HepG2 (cell line): ENCODE results near the gene TNFSF15. TPM values are rescaled to one million over a fixed set of nuclear protein-coding genes. Genes with fewer than 3 reads are reported as not detected.

Experiments
- ATAC-seq: fragments of 200-7000 bp; cut with Tn5 transposase; 3 replicates; pipeline ENCODE4 v1.9.1; 2020; ENCODE audit warnings: mild to moderate bottlenecking, moderate library complexity
- BruUV-seq: library from RNA; stranded (reverse); fragments of 400-500 nt; replicated peaks from 2 replicates; lab custom pipeline; 2021; lab: Mats Ljungman, UMichigan
- CTCF ChIA-PET: fragments of 300-600 bp; formaldehyde crosslinking; extraction: SDS; loops from one replicate; lab custom pipeline; 2021; ENCODE audit warnings: low total read pairs, inconsistent platforms, low intra/inter-chr PET ratio; lab: Yijun Ruan, JAX
- POLR2A ChIA-PET: fragments of 350-600 bp; sonication (Branson Sonifier 250); formaldehyde crosslinking; loops from one replicate; lab custom pipeline; 2020; ENCODE audit warnings: antibody characterized with exemption, inconsistent platforms; lab: Yijun Ruan, JAX
- DNase-seq: peaks from one replicate; pipeline ENCODE4 v3.0.0-alpha.2; 2015; ENCODE audit warnings: low spot score
- FAIRE-seq: peaks from 3 replicates; lab custom pipeline; 2011; peaks lifted over from hg19 to GRCh38; lab: Jason Lieb, UNC
- H2AFZ ChIP-seq: one replicate; pipeline ENCODE4 v1.6.1; 2011; ENCODE audit warnings: low read length, inconsistent platforms
- H3K27ac ChIP-seq: fragments of 300-600 bp; 3 replicates; pipeline ENCODE4 v1.8.0; 2011; ENCODE audit warnings: mixed run types, mild to moderate bottlenecking, mixed read lengths, low read length, inconsistent platforms; ENCODE audit not compliant: insufficient read depth; ENCODE audit errors: extremely low read length
- H3K27me3 ChIP-seq, 2 experiments: fragments of 200-600 bp in 1 of 2; 2 replicates in 1 of 2; 3 replicates in 1 of 2; pipeline versions ENCODE4 v1.6.0 to v1.8.0; 2011; ENCODE audit warnings: low read length in 2 of 2, mild to moderate bottlenecking in 2 of 2, moderate library complexity in 2 of 2, inconsistent platforms in 1 of 2; ENCODE audit not compliant: insufficient read depth in 2 of 2, control insufficient read depth in 1 of 2
- H3K36me3 ChIP-seq, 2 experiments: fragments of 200-600 bp in 1 of 2; replicated peaks in 1 of 2; 2 replicates in 1 of 2; 3 replicates in 1 of 2; pipeline versions ENCODE4 v1.5.1 to v1.8.0; 2011; ENCODE audit warnings: low read length in 2 of 2, inconsistent platforms in 1 of 2; ENCODE audit not compliant: insufficient read depth in 2 of 2, control insufficient read depth in 1 of 2
- H3K4me1 ChIP-seq: 2 replicates; pipeline ENCODE4 v1.5.1; 2012; ENCODE audit warnings: low read length, inconsistent platforms; ENCODE audit not compliant: insufficient read depth
- H3K4me2 ChIP-seq: 2 replicates; pipeline ENCODE4 v1.6.0; 2011; ENCODE audit warnings: low read depth, low read length, inconsistent platforms
- H3K4me3 ChIP-seq, 3 experiments: fragments of 200-600 bp in 1 of 3; sonication (generic), shearing (Covaris generic) in 1 of 3; replicated peaks in 1 of 3; 2 replicates each; pipeline ENCODE4 v1.5.1; 2011 to 2016; ENCODE audit warnings: low read length in 3 of 3, inconsistent platforms in 2 of 3, low read depth in 2 of 3, mild to moderate bottlenecking in 2 of 3, control low read depth in 1 of 3, mixed read lengths in 1 of 3; ENCODE audit not compliant: insufficient read depth in 1 of 3
- H3K79me2 ChIP-seq: one replicate; pipeline ENCODE4 v1.6.1; 2011; ENCODE audit warnings: low read length, inconsistent platforms; ENCODE audit not compliant: insufficient read depth
- H3K9ac ChIP-seq: 2 replicates; pipeline ENCODE4 v1.6.0; 2011; ENCODE audit warnings: mild to moderate bottlenecking, low read depth, low read length, inconsistent platforms; ENCODE audit not compliant: insufficient read depth
- H3K9me3 ChIP-seq: 2 replicates; pipeline ENCODE4 v1.5.1; 2012; ENCODE audit warnings: mild to moderate bottlenecking, low read length
- H4K20me1 ChIP-seq: 2 replicates; pipeline ENCODE4 v1.6.0; 2011; ENCODE audit warnings: inconsistent platforms, mild to moderate bottlenecking, low read length, moderate library complexity; ENCODE audit not compliant: insufficient read depth
- ARID4A ChIP-seq: sonication (generic); formaldehyde crosslinking; IDR thresholded peaks from 2 replicates; pipeline ENCODE4 v1.5.0; 2020; ENCODE audit warnings: mild to moderate bottlenecking, missing genetic modification reagents, borderline replicate concordance
- CREBL2 ChIP-seq: sonication (generic); formaldehyde crosslinking; IDR thresholded peaks from 2 replicates; pipeline ENCODE4 v1.8.1; 2023; ENCODE audit warnings: missing genetic modification reagents, mild to moderate bottlenecking, borderline replicate concordance
- ETV5 ChIP-seq: IDR thresholded peaks from 2 replicates; pipeline ENCODE4 v1.6.1; 2018; ENCODE audit warnings: missing biosample characterization, missing genetic modification reagents, inconsistent platforms, borderline replicate concordance
- HNRNPK ChIP-seq: fragments of 200-400 bp; formaldehyde crosslinking; IDR thresholded peaks from 2 replicates; pipeline ENCODE4 v1.6.1; 2018; ENCODE audit warnings: low read length, low read depth, moderate library complexity, mild to moderate bottlenecking; ENCODE audit not compliant: poor library complexity, severe bottlenecking
- HNRNPUL1 ChIP-seq: fragments of 200-400 bp; formaldehyde crosslinking; IDR thresholded peaks from 2 replicates; pipeline ENCODE4 v1.6.1; 2017; ENCODE audit warnings: low read depth, mild to moderate bottlenecking, low read length, moderate library complexity
- ISL2 ChIP-seq: sonication (generic); formaldehyde crosslinking; IDR thresholded peaks from 2 replicates; pipeline ENCODE4 v1.5.0; 2020; ENCODE audit warnings: missing genetic modification reagents
- MATR3 ChIP-seq: sonication (generic); formaldehyde crosslinking; IDR thresholded peaks from 2 replicates; pipeline ENCODE4 v1.4.0; 2020; ENCODE audit warnings: missing genetic modification reagents
- MAX ChIP-seq: IDR thresholded peaks from 2 replicates; pipeline ENCODE4 v1.6.1; 2012; ENCODE audit warnings: inconsistent platforms
- MED8 ChIP-seq: sonication (generic); formaldehyde crosslinking; IDR thresholded peaks from 2 replicates; pipeline ENCODE4 v1.8.1; 2023; ENCODE audit warnings: mild to moderate bottlenecking, missing genetic modification reagents; ENCODE audit not compliant: insufficient replicate concordance
- MLX ChIP-seq: IDR thresholded peaks from 2 replicates; pipeline ENCODE4 v1.6.1; 2016
- MXD3 ChIP-seq: IDR thresholded peaks from 2 replicates; pipeline ENCODE4 v1.6.1; 2016; ENCODE audit warnings: mild to moderate bottlenecking, missing biosample characterization, missing genetic modification reagents
- NFIC ChIP-seq: IDR thresholded peaks from 2 replicates; pipeline ENCODE4 v1.6.1; 2012; ENCODE audit warnings: mild to moderate bottlenecking, low read length, inconsistent platforms
- PHB2 ChIP-seq: fragments of 450-650 bp; IDR thresholded peaks from 2 replicates; pipeline ENCODE4 v1.6.1; 2018; ENCODE audit not compliant: partially characterized antibody
- SCMH1 ChIP-seq: sonication (generic); formaldehyde crosslinking; IDR thresholded peaks from 2 replicates; pipeline ENCODE4 v1.9.0; 2021; ENCODE audit warnings: missing genetic modification reagents, mild to moderate bottlenecking, borderline replicate concordance
- TAF15 ChIP-seq: fragments of 200-400 bp; formaldehyde crosslinking; IDR thresholded peaks from one replicate; pipeline ENCODE4 v1.6.1; 2018; ENCODE audit warnings: mild to moderate bottlenecking, low read depth, low read length; ENCODE audit not compliant: poor library complexity, severe bottlenecking
- TBX2 ChIP-seq: sonication (generic); formaldehyde crosslinking; IDR thresholded peaks from 2 replicates; pipeline ENCODE4 v1.5.0; 2020; ENCODE audit warnings: missing genetic modification reagents, mild to moderate bottlenecking, borderline replicate concordance
- ZBTB21 ChIP-seq: sonication (generic); formaldehyde crosslinking; IDR thresholded peaks from 2 replicates; pipeline ENCODE4 v1.4.0; 2020; ENCODE audit warnings: missing genetic modification reagents
- ZMYM3 ChIP-seq: sonication (generic); formaldehyde crosslinking; IDR thresholded peaks from 2 replicates; pipeline ENCODE4 v1.5.1; 2020; ENCODE audit warnings: mild to moderate bottlenecking, missing genetic modification reagents
- ZNF33B ChIP-seq: sonication (generic); formaldehyde crosslinking; IDR thresholded peaks from 2 replicates; pipeline ENCODE4 v1.5.1; 2020; ENCODE audit warnings: mild to moderate bottlenecking, missing genetic modification reagents
- WGBS: methylation state at CpG from one replicate; pipeline ENCODE4 v1.1.6; 2017; ENCODE audit warnings: low lambda C conversion rate; 5-methylcytosine and 5-hydroxymethylcytosine counted together
- in situ Hi-C: cut with HindIII; loops from 2 replicates; pipeline ENCODE4 v1.10.0; 2017; ENCODE audit warnings: low pct_unique_long_range_greater_than_20kb; ENCODE audit not compliant: extremely low pct_ligation_motif_present
- intact Hi-C: fragments of 100-400 bp; cut with micrococcal nuclease; formaldehyde crosslinking; loops from one replicate; pipeline ENCODE4 v1.10.0; 2022; ENCODE audit not compliant: unreplicated experiment
- polyA plus RNA-seq, 8 experiments: library from polyadenylated mRNA; depleted of rRNA in 3 of 8; stranded (reverse) in 7 of 8; unstranded in 1 of 8; fragments of >200 nt; fragmentation: Illumina TruSeq in 4 of 8; extraction: Trizol in 4 of 8; gene quantifications; 2 replicates each; pipeline versions ENCODE4 v1.2.1 to v1.2.3, GENCODE V29; 2011 to 2016; ENCODE audit warnings: low read depth in 4 of 8, missing spikeins in 1 of 8, mixed read lengths in 1 of 8; ENCODE audit not compliant: insufficient read depth in 1 of 8
- total RNA-seq, 5 experiments: library from RNA; depleted of rRNA; stranded (reverse); fragments of >200 nt; fragmentation: Illumina TruSeq; extraction: Trizol; gene quantifications; 2 replicates each; pipeline ENCODE4 v1.2.3, GENCODE V29; 2016; ENCODE audit warnings: low read depth in 1 of 5

Gene TNFSF15
- total and polyA plus RNA-seq, 2 of the 13 experiments (the other 11 are each of a cell fraction or from before 2014, with no cell fraction given), result 0.02 to 0.03 TPM

GRCh38 chr9:114759512-114760341, 46.1 kb downstream of the TNFSF15 start:
- BruUV-seq, result no TSS peak
- H4K20me1 ChIP-seq, result no peaks in the 10 kb centered on the region
- no peaks in the 10 kb centered on the region for H3K36me3 ChIP-seq
- no peak for FAIRE-seq
- no peak overlapping the region for H3K9ac ChIP-seq
- H3K79me2 ChIP-seq, result no peaks in the 10 kb centered on the region
- H3K9me3 ChIP-seq, result no peaks in the 10 kb centered on the region
- ChIA-PET POLR2A (no interaction called here), CTCF (no interaction called here)
- WGBS, result 9% methylated on average over 7 of the region's 7 CpGs
- no peak overlapping the region for H3K4me3 ChIP-seq
- no peak for ATAC-seq
- H2AFZ ChIP-seq, result no peak overlapping the region
- no peak overlapping the region for H3K4me2 ChIP-seq
- intact Hi-C loops, result no loop called here
- no peak overlapping the region for H3K27ac ChIP-seq
- DNase-seq, result no peak
- H3K4me1 ChIP-seq, result no peaks in the 10 kb centered on the region
- in situ Hi-C loops, result no loop called here
- peaks cover 1 to 8% of the 10 kb centered on the region in 2 experiments; a peak in 1 of 5 replicates for H3K27me3 ChIP-seq
- TF ChIP-seq ETV5 (no peak), ARID4A (CRISPR knock-in tag) (no peak), ZMYM3 (CRISPR knock-in tag) (no peak), MED8 (CRISPR knock-in tag) (no peak), CREBL2 (CRISPR knock-in tag) (no peak), MXD3 (CRISPR knock-in tag) (no peak), ZNF33B (CRISPR knock-in tag) (no peak), TAF15 (no peak), HNRNPUL1 (no peak), TBX2 (CRISPR knock-in tag) (no peak), MAX (no peak), NFIC (no peak), PHB2 (no peak), ZBTB21 (CRISPR knock-in tag) (no peak), ISL2 (no peak), SCMH1 (CRISPR knock-in tag) (no peak), HNRNPK (no peak), MLX (CRISPR knock-in tag) (no peak), MATR3 (no peak)
